B cell (primary cell): ENCODE results near the gene STX1B.

Experiments
- EZH2 ChIP-seq: IDR thresholded peaks from 2 replicates; pipeline ENCODE4 v1.6.1; 2012; ENCODE audit warnings: borderline replicate concordance, low read depth, mild to moderate bottlenecking, moderate library complexity, low read length; ENCODE audit not compliant: insufficient read depth, poor library complexity, severe bottlenecking
- TF ChIP-seq, protein P1 (sequence below): fragments of 200-600 bp; IDR thresholded peaks from one replicate; pipeline ENCODE4 v1.8.0; 2022; ENCODE audit warnings: antibody characterized with exemption, mild to moderate bottlenecking

DNA sequence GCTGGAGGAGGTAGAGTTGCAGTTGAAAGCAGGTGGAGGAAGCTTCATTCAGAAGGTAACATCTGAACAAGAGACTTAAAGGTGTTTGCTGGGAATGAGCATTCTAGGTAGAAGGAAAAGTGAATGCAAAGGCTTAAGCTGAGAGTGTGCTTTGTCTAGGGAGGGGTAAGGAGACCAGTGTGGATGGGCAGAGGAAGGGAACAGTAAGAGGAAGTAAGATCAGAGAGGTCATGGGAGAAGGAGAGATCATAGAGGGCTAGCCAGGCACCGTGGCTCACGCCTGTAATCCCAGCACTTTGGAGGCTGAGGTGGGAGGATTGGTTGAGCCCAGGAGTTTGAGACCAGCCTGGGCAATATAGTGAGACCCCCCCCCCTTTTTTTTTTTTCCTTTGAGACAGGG lies 26.3 kb upstream of the STX1B start:
- TF ChIP-seq, protein P1, sequence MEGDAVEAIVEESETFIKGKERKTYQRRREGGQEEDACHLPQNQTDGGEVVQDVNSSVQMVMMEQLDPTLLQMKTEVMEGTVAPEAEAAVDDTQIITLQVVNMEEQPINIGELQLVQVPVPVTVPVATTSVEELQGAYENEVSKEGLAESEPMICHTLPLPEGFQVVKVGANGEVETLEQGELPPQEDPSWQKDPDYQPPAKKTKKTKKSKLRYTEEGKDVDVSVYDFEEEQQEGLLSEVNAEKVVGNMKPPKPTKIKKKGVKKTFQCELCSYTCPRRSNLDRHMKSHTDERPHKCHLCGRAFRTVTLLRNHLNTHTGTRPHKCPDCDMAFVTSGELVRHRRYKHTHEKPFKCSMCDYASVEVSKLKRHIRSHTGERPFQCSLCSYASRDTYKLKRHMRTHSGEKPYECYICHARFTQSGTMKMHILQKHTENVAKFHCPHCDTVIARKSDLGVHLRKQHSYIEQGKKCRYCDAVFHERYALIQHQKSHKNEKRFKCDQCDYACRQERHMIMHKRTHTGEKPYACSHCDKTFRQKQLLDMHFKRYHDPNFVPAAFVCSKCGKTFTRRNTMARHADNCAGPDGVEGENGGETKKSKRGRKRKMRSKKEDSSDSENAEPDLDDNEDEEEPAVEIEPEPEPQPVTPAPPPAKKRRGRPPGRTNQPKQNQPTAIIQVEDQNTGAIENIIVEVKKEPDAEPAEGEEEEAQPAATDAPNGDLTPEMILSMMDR, result no peak
- TF ChIP-seq EZH2, result no peak
